ENCODE results near the gene TGM3. TPM values are rescaled to one million over a fixed set of nuclear protein-coding genes. Genes with fewer than 3 reads are reported as not detected.

The TGM3 gene
- total RNA-seq, 6 donors from 2014 or later = 0.33 to 1.0 (median 0.46) TPM; not detected in 1

- H3K4me1 ChIP-seq = no peaks in the 10 kb centered on the region
- no peak overlapping the region for H3K4me3 ChIP-seq
- TF ChIP-seq EP300 (IDR thresholded peaks at IDR 0.05) (no peak), POLR2AphosphoS5 (IDR thresholded peaks at IDR 0.05) (no peak), CTCF (IDR thresholded peaks at IDR 0.05) (no peak), POLR2A (IDR thresholded peaks at IDR 0.05) (no peak)
- no peak overlapping the region for H3K27ac ChIP-seq
- ATAC-seq (ENCODE audit: low FRiP score in 2 of 2) = no peak
- no peaks in the 10 kb centered on the region for H3K9me3 ChIP-seq
- H3K36me3 ChIP-seq = no peaks in the 10 kb centered on the region
- WGBS, 2 donors = 80 to 84% methylated on average over 8 to 9 of the region's 9 CpGs
- H3K27me3 ChIP-seq = no peaks in the 10 kb centered on the region
- DNase-seq = no peak
Measured at GRCh38 chr20:2335096-2335870, 39.5 kb downstream of the TGM3 start.

- WGBS, 2 donors = 75 to 79% methylated on average over 4 of the region's 4 CpGs
- no peaks in the 10 kb centered on the region for H3K27me3 ChIP-seq
- no peak for TF ChIP-seq POLR2AphosphoS5 (IDR thresholded peaks at IDR 0.05)
- no peak for TF ChIP-seq POLR2A (IDR thresholded peaks at IDR 0.05)
- TF ChIP-seq EP300 (IDR thresholded peaks at IDR 0.05) = no peak
- no peak for TF ChIP-seq CTCF (IDR thresholded peaks at IDR 0.05)
- H3K36me3 ChIP-seq = no peaks in the 10 kb centered on the region
- DNase-seq (no peak), ATAC-seq (ENCODE audit: low FRiP score in 2 of 2) (no peak)
- H3K27ac ChIP-seq = no peak overlapping the region
- no peaks in the 10 kb centered on the region for H3K9me3 ChIP-seq
- no peaks in the 10 kb centered on the region for H3K4me1 ChIP-seq
- H3K4me3 ChIP-seq = no peak overlapping the region
Measured at GRCh38 chr20:2336471-2336870, 40.7 kb downstream of the TGM3 start.

- WGBS, 2 donors = 85 to 93% methylated on average over 5 of the region's 5 CpGs
Measured at GRCh38 chr20:2337142-2337541, 41.3 kb downstream of the TGM3 start.

GRCh38 chr20:2338411-2339066, 42.7 kb downstream of the TGM3 start:
- Histone ChIP-seq H3K4me3 (no peak overlapping the region), H3K27me3 (no peaks in the 10 kb centered on the region), H3K9me3 (no peaks in the 10 kb centered on the region), H3K27ac (no peak overlapping the region), H3K36me3 (no peaks in the 10 kb centered on the region), H3K4me1 (no peaks in the 10 kb centered on the region)
- DNase-seq (no peak), ATAC-seq (ENCODE audit: low FRiP score in 2 of 2) (no peak)
- WGBS, 2 donors = 63 to 66% methylated on average over 5 of the region's 5 CpGs
- TF ChIP-seq POLR2AphosphoS5 (IDR thresholded peaks at IDR 0.05) (no peak), POLR2A (IDR thresholded peaks at IDR 0.05) (no peak), EP300 (IDR thresholded peaks at IDR 0.05) (no peak), CTCF (IDR thresholded peaks at IDR 0.05) (no peak)

More at GRCh38 chr20:2337142-2337541, 41.3 kb downstream of the TGM3 start:
- no peaks in the 10 kb centered on the region for H3K9me3 ChIP-seq
- ATAC-seq (ENCODE audit: low FRiP score in 2 of 2) (no peak), DNase-seq (no peak)
- TF ChIP-seq EP300 (IDR thresholded peaks at IDR 0.05) (no peak), CTCF (IDR thresholded peaks at IDR 0.05) (no peak), POLR2A (IDR thresholded peaks at IDR 0.05) (no peak), POLR2AphosphoS5 (IDR thresholded peaks at IDR 0.05) (no peak)
- no peaks in the 10 kb centered on the region for H3K4me1 ChIP-seq
- H3K27me3 ChIP-seq = no peaks in the 10 kb centered on the region
- H3K36me3 ChIP-seq = no peaks in the 10 kb centered on the region
- no peak overlapping the region for H3K27ac ChIP-seq
- no peak overlapping the region for H3K4me3 ChIP-seq
